ENCODE measurements around the gene NCOA1. TPM values are rescaled to one million over a fixed set of nuclear protein-coding genes. Genes with fewer than 3 reads are reported as not detected.

The NCOA1 gene
- total RNA-seq, 1 experiment from 2014 or later = 24.6 TPM

- H3K27me3 ChIP-seq (ENCODE audit: control insufficient read depth, insufficient read depth, low read length) = no peaks in the 10 kb centered on the region
- ATAC-seq = no peak
- H3K4me1 ChIP-seq (ENCODE audit: control insufficient read depth, insufficient read depth, low read length) = no peaks in the 10 kb centered on the region
- in situ Hi-C loops (cut with HindIII; ENCODE audit: low pct_unique_long_range_greater_than_20kb, low sequenced_read_pairs) (no loop called here), intact Hi-C loops (cut with micrococcal nuclease; ENCODE audit: unreplicated experiment) (no loop called here)
- H3K4me3 ChIP-seq (ENCODE audit: low read depth in 2 of 2, low read length in 2 of 2) = no peak overlapping the region
- ChIA-PET POLR2A (no interaction called here), CTCF (interaction anchor here (0.8 kb wide), 1 partner anchor 462 kb away, joined by 3 read pairs; no protein-coding TSS in a partner anchor)
- no peak overlapping the region for H3K27ac ChIP-seq (ENCODE audit: low read length)
- no peak for TF ChIP-seq REST (IDR thresholded peaks at IDR 0.05; ENCODE audit: insufficient read depth in 1 of 2, low read depth in 2 of 2, low read length in 1 of 2)
- TF ChIP-seq POLR2AphosphoS5 (IDR thresholded peaks at IDR 0.05; ENCODE audit: low read depth, low read length) = no peak
- TF ChIP-seq TCF7L2 (IDR thresholded peaks at IDR 0.05; ENCODE audit: low read depth, low read length) = no peak
- no peak for TF ChIP-seq SIN3A (IDR thresholded peaks at IDR 0.05; ENCODE audit: borderline replicate concordance, insufficient read depth, low read depth, low read length)
- no peak for TF ChIP-seq CTCF (IDR thresholded peaks at IDR 0.05)
- BruUV-seq (replicated peaks) = no TSS peak
- no peaks in the 10 kb centered on the region for H3K36me3 ChIP-seq (ENCODE audit: control insufficient read depth, insufficient read depth, low read length)
- no peaks in the 10 kb centered on the region for H3K9me3 ChIP-seq (ENCODE audit: control insufficient read depth, insufficient read depth, low read depth, low read length)
- DNase-seq (ENCODE audit: low read depth, low spot score) = no peak
Measured at GRCh38 chr2:24671230-24671629, 180.2 kb downstream of the NCOA1 start.

- Histone ChIP-seq H3K36me3 (ENCODE audit: control insufficient read depth, insufficient read depth, low read length) (no peaks in the 10 kb centered on the region), H3K4me3 (ENCODE audit: low read depth in 2 of 2, low read length in 2 of 2) (no peak overlapping the region), H3K27me3 (ENCODE audit: control insufficient read depth, insufficient read depth, low read length) (no peaks in the 10 kb centered on the region), H3K27ac (ENCODE audit: low read length) (no peak overlapping the region), H3K9me3 (ENCODE audit: control insufficient read depth, insufficient read depth, low read depth, low read length) (no peaks in the 10 kb centered on the region), H3K4me1 (ENCODE audit: control insufficient read depth, insufficient read depth, low read length) (no peaks in the 10 kb centered on the region)
- ChIA-PET POLR2A (no interaction called here), CTCF (no interaction called here)
- intact Hi-C loops (cut with micrococcal nuclease; ENCODE audit: unreplicated experiment) = no loop called here
- TF ChIP-seq CTCF (IDR thresholded peaks at IDR 0.05) = no peak
- TF ChIP-seq REST (IDR thresholded peaks at IDR 0.05; ENCODE audit: insufficient read depth in 1 of 2, low read depth in 2 of 2, low read length in 1 of 2) = no peak
- TF ChIP-seq SIN3A (IDR thresholded peaks at IDR 0.05; ENCODE audit: borderline replicate concordance, insufficient read depth, low read depth, low read length) = no peak
- TF ChIP-seq TCF7L2 (IDR thresholded peaks at IDR 0.05; ENCODE audit: low read depth, low read length) = no peak
- no peak for TF ChIP-seq POLR2AphosphoS5 (IDR thresholded peaks at IDR 0.05; ENCODE audit: low read depth, low read length)
- DNase-seq (ENCODE audit: low read depth, low spot score) (no peak), ATAC-seq (no peak)
- no TSS peak for BruUV-seq (replicated peaks)
- in situ Hi-C loops (cut with HindIII; ENCODE audit: low pct_unique_long_range_greater_than_20kb, low sequenced_read_pairs) = no loop called here
Measured at GRCh38 chr2:24672589-24672988, 181.5 kb downstream of the NCOA1 start.

Data from Panc1 (cell line).